Brain microvascular endothelial cell (primary cell): ENCODE data around the gene CAPN12.

Source experiments
- DNase-seq: peaks from one replicate; pipeline ENCODE4 v3.0.0-alpha.2; 2020
- H3K27ac ChIP-seq: fragments of 250-450 bp; sonication (Bioruptor Pico); 2 replicates; pipeline ENCODE4 v1.5.1; 2020; ENCODE audit warnings: mild to moderate bottlenecking, moderate library complexity
- H3K27me3 ChIP-seq: fragments of 250-450 bp; sonication (Bioruptor Pico); replicated peaks from 2 replicates; pipeline ENCODE4 v1.5.1; 2020; ENCODE audit warnings: mild to moderate bottlenecking
- H3K36me3 ChIP-seq: fragments of 250-450 bp; sonication (Bioruptor Pico); replicated peaks from 2 replicates; pipeline ENCODE4 v1.5.1; 2020; ENCODE audit warnings: mild to moderate bottlenecking
- H3K4me3 ChIP-seq: 2 replicates; pipeline ENCODE4 v1.5.1; 2011; ENCODE audit warnings: low read depth, mild to moderate bottlenecking, control low read depth, low read length, moderate library complexity
- CTCF ChIP-seq: IDR thresholded peaks from 2 replicates; pipeline ENCODE4 v1.5.1; 2011; ENCODE audit warnings: low read depth, mild to moderate bottlenecking, moderate library complexity, low read length, control low read depth, inconsistent platforms; ENCODE audit errors: missing control alignments
- in situ Hi-C: cut with HindIII; loops from 2 replicates; pipeline ENCODE4 v1.10.0; 2017; ENCODE audit warnings: low sequenced_read_pairs, low pct_ligation_motif_present

The CAPN12 gene

GRCh38 chr19:38719761-38720558, 24.3 kb downstream of the CAPN12 start:
- peak overlapping the region; percentile 5 for H3K27ac ChIP-seq
- TF ChIP-seq CTCF = peak; percentile 40
- H3K36me3 ChIP-seq = peaks cover 87% of the 10 kb centered on the region
- no peak overlapping the region for H3K4me3 ChIP-seq
- in situ Hi-C loops = no loop called here
- H3K27me3 ChIP-seq = no peaks in the 10 kb centered on the region
- DNase-seq = no peak

- Histone ChIP-seq H3K4me3 (no peak overlapping the region), H3K27ac (no peak overlapping the region), H3K27me3 (no peaks in the 10 kb centered on the region), H3K36me3 (peaks cover 87% of the 10 kb centered on the region)
- in situ Hi-C loops = no loop called here
- peak; percentile 72 for TF ChIP-seq CTCF
- peak; percentile 28 for DNase-seq
These were observed 25.3 kb downstream of the CAPN12 start for GRCh38 chr19:38718747-38719543.

GRCh38 chr19:38717855-38718254, 26.4 kb downstream of the CAPN12 start:
- no peak overlapping the region for H3K4me3 ChIP-seq
- in situ Hi-C loops = no loop called here
- DNase-seq = no peak
- no peak for TF ChIP-seq CTCF
- no peaks in the 10 kb centered on the region for H3K27me3 ChIP-seq
- H3K36me3 ChIP-seq = peaks cover 87% of the 10 kb centered on the region
- no peak overlapping the region for H3K27ac ChIP-seq

GRCh38 chr19:38717051-38717450, 27.2 kb downstream of the CAPN12 start:
- H3K27me3 ChIP-seq = no peaks in the 10 kb centered on the region
- TF ChIP-seq CTCF = no peak
- H3K27ac ChIP-seq = no peak overlapping the region
- no peak for DNase-seq
- peaks cover 87% of the 10 kb centered on the region for H3K36me3 ChIP-seq
- no peak overlapping the region for H3K4me3 ChIP-seq
- in situ Hi-C loops = no loop called here

- Histone ChIP-seq H3K4me3 (no peak overlapping the region), H3K27ac (no peak overlapping the region), H3K36me3 (peaks cover 87% of the 10 kb centered on the region), H3K27me3 (no peaks in the 10 kb centered on the region)
- no peak for DNase-seq
- TF ChIP-seq CTCF = no peak
- in situ Hi-C loops = no loop called here
These were observed 28.7 kb downstream of the CAPN12 start for GRCh38 chr19:38715555-38715954.
